Epithelial cell of esophagus (primary cell): ENCODE data around the gene EDDM3A.

Experiments used
- DNase-seq: peaks from one replicate; pipeline ENCODE4 v3.0.0; 2010; ENCODE audit warnings: low read depth
- H3K4me3 ChIP-seq: 2 replicates; pipeline ENCODE4 v1.5.1; 2011; ENCODE audit warnings: mild to moderate bottlenecking, low read length, control low read depth
- CTCF ChIP-seq: IDR thresholded peaks from 2 replicates; pipeline ENCODE4 v1.5.1; 2011; ENCODE audit warnings: low read depth, mild to moderate bottlenecking, low read length, control low read depth, inconsistent platforms; ENCODE audit not compliant: insufficient read depth; ENCODE audit errors: missing control alignments

Gene EDDM3A

GRCh38 chr14:20768593-20768892, 22.9 kb downstream of the EDDM3A start:
- DNase-seq, result no peak
- TF ChIP-seq CTCF, result no peak
- no peak overlapping the region for H3K4me3 ChIP-seq

GRCh38 chr14:20769421-20769820, 23.7 kb downstream of the EDDM3A start:
- H3K4me3 ChIP-seq, result no peak overlapping the region

GRCh38 chr14:20772650-20773049, 27.0 kb downstream of the EDDM3A start:
- TF ChIP-seq CTCF, result no peak
- no peak for DNase-seq
- no peak overlapping the region for H3K4me3 ChIP-seq

More at GRCh38 chr14:20769421-20769820, 23.7 kb downstream of the EDDM3A start:
- DNase-seq, result no peak
- TF ChIP-seq CTCF, result no peak

- no peak for DNase-seq
- no peak overlapping the region for H3K4me3 ChIP-seq
These were observed 28.7 kb downstream of the EDDM3A start for GRCh38 chr14:20774258-20774824.

GRCh38 chr14:20775043-20775442, 29.4 kb downstream of the EDDM3A start:
- no peak for DNase-seq
- no peak overlapping the region for H3K4me3 ChIP-seq
- TF ChIP-seq CTCF, result no peak

More at GRCh38 chr14:20774258-20774824, 28.7 kb downstream of the EDDM3A start:
- no peak for TF ChIP-seq CTCF

GRCh38 chr14:20775901-20776300, 30.2 kb downstream of the EDDM3A start:
- H3K4me3 ChIP-seq, result no peak overlapping the region
- TF ChIP-seq CTCF, result no peak
- DNase-seq, result no peak

GRCh38 chr14:20781803-20782202, 36.1 kb downstream of the EDDM3A start:
- DNase-seq, result no peak
- H3K4me3 ChIP-seq, result no peak overlapping the region
- TF ChIP-seq CTCF, result no peak
